DND-41 (cell line): ENCODE results near the gene COL4A1.

ENCODE experiments used
- CTCF ChIP-seq: IDR thresholded peaks from 2 replicates; pipeline ENCODE4 v1.5.1; 2012; ENCODE audit warnings: borderline replicate concordance, low read length, moderate library complexity, mild to moderate bottlenecking; ENCODE audit not compliant: poor library complexity, severe bottlenecking; ENCODE audit errors: extremely low read depth
- EZH2 ChIP-seq: IDR thresholded peaks from 3 replicates; pipeline ENCODE4 v1.6.1; 2012; ENCODE audit warnings: borderline replicate concordance, low read depth, mild to moderate bottlenecking, moderate library complexity, low read length, inconsistent platforms; ENCODE audit not compliant: severe bottlenecking

GRCh38 chr13:110318920-110319319 lies 12.0 kb upstream of the COL4A1 start:
- no peak for TF ChIP-seq EZH2
- TF ChIP-seq CTCF = no peak
